ENCODE data around the gene HARBI1. TPM values are rescaled to one million over a fixed set of nuclear protein-coding genes. Genes with fewer than 3 reads are reported as not detected.

Gene HARBI1, protein sequence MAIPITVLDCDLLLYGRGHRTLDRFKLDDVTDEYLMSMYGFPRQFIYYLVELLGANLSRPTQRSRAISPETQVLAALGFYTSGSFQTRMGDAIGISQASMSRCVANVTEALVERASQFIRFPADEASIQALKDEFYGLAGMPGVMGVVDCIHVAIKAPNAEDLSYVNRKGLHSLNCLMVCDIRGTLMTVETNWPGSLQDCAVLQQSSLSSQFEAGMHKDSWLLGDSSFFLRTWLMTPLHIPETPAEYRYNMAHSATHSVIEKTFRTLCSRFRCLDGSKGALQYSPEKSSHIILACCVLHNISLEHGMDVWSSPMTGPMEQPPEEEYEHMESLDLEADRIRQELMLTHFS
- 1 to 10 TPM; 5.8 to 7.6 TPM for total RNA-seq

GRCh38 chr11:46617134-46617971, at the start of gene HARBI1, which contains the start of gene ATG13:
HARBI1 (minus strand) TSS chr11:46617227; CDS start chr11:46616237, 990 bp downstream.
ATG13 (plus strand) TSS chr11:46617553; CDS start chr11:46644292, 26,739 bp downstream.
- H3K4me3 Mint-ChIP-seq, result peak within 1 kb of the TSS; percentile 100
- ATAC-seq (ENCODE audit: low read depth), result peak; percentile 96
- peak within 1 kb of the TSS; percentile 99 for H3K27ac Mint-ChIP-seq
- peaks cover 8% of the 10 kb centered on the region for H3K36me3 Mint-ChIP-seq
- POLR2A ChIA-PET, result interaction anchor here (0.7 to 3.2 kb wide), 7 partner anchors 23 to 700 kb away, joined by 3 to 14 read pairs (median 5); partner anchors contain the start of genes AMBRA1, ARHGAP1, PEX16 and ZNF408
- H3K4me1 Mint-ChIP-seq, result peaks cover 23% of the 10 kb centered on the region
- no peaks in the 10 kb centered on the region for H3K27me3 Mint-ChIP-seq
- no peaks in the 10 kb centered on the region for H3K9me3 Mint-ChIP-seq
- peak; percentile 94 for DNase-seq

DNA sequence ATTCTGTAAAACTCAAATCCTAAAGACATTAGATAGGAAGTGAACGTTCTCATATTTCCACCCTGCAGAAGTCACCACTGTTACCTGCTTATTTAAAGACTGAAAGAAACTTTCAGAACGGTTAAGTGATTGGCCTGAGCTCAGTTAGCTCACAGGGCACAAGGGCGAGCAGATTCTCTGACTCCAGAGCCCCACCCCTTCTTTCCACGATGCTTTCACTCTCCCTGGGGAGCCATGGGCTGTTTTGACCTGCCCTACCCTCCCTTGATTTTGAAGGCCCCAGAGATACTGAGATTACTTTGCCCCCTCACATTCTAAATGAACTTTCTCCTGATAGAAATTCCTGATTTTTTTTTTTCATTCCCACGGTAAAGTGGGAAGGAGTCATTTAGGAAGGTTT, 49.5 kb upstream of the HARBI1 start:
- Mint-ChIP-seq H3K4me1 (peaks cover 21% of the 10 kb centered on the region), H3K4me3 (no peak overlapping the region), H3K9me3 (no peaks in the 10 kb centered on the region), H3K27ac (no peak overlapping the region), H3K36me3 (peaks cover 31% of the 10 kb centered on the region), H3K27me3 (no peaks in the 10 kb centered on the region)
- POLR2A ChIA-PET, result no interaction called here
- ATAC-seq (ENCODE audit: low read depth) (no peak), DNase-seq (no peak)

GRCh38 chr11:46665356-46665755, 48.3 kb upstream of the HARBI1 start:
- no peak overlapping the region for H3K4me3 Mint-ChIP-seq
- no peak overlapping the region for H3K27ac Mint-ChIP-seq
- ATAC-seq (ENCODE audit: low read depth), result no peak
- H3K36me3 Mint-ChIP-seq, result peaks cover 26% of the 10 kb centered on the region
- no peaks in the 10 kb centered on the region for H3K9me3 Mint-ChIP-seq
- no peaks in the 10 kb centered on the region for H3K27me3 Mint-ChIP-seq
- POLR2A ChIA-PET, result no interaction called here
- peaks cover 11% of the 10 kb centered on the region for H3K4me1 Mint-ChIP-seq
- no peak for DNase-seq

- no peak for ATAC-seq (ENCODE audit: low read depth)
- Mint-ChIP-seq H3K4me1 (peaks cover 7% of the 10 kb centered on the region), H3K36me3 (peaks cover 22% of the 10 kb centered on the region), H3K27me3 (no peaks in the 10 kb centered on the region), H3K4me3 (no peak overlapping the region), H3K27ac (no peak overlapping the region), H3K9me3 (no peaks in the 10 kb centered on the region)
- DNase-seq, result no peak
- POLR2A ChIA-PET, result no interaction called here
Observed at GRCh38 chr11:46664612-46665011, 47.6 kb upstream of the HARBI1 start.

- no peak overlapping the region for H3K4me3 Mint-ChIP-seq
- no peak for ATAC-seq (ENCODE audit: low read depth)
- no peaks in the 10 kb centered on the region for H3K9me3 Mint-ChIP-seq
- peaks cover 22% of the 10 kb centered on the region for H3K36me3 Mint-ChIP-seq
- POLR2A ChIA-PET, result interaction anchor here (0.6 kb wide), 1 partner anchor 18 kb away, joined by 3 read pairs; no protein-coding TSS in a partner anchor
- DNase-seq, result no peak
- peaks cover 3% of the 10 kb centered on the region for H3K4me1 Mint-ChIP-seq
- peak overlapping the region; percentile 31 for H3K27ac Mint-ChIP-seq
- H3K27me3 Mint-ChIP-seq, result no peaks in the 10 kb centered on the region
Observed at GRCh38 chr11:46663277-46663940, 46.4 kb upstream of the HARBI1 start.

DNA sequence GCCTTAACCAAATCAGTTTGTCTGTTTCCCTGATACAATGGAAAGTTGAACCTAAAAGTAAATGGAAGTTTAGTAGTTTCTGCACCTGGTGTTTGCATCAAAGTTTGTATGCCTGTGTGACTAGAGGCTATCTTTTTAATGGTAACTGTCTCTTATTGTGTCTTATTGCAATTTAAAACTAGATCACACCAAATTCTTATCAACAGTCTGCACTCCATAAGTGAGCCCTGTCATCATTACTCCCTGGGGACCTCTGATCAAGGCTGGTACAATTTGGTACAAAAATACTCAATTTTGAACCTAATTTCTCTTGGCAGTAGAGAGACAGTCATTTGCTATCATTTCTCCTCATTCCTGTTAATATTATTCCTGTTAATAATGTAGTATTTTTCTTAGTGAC, 45.3 kb upstream of the HARBI1 start:
- Mint-ChIP-seq H3K27ac (no peak overlapping the region), H3K4me3 (no peak overlapping the region)
- DNase-seq, result no peak

DNA sequence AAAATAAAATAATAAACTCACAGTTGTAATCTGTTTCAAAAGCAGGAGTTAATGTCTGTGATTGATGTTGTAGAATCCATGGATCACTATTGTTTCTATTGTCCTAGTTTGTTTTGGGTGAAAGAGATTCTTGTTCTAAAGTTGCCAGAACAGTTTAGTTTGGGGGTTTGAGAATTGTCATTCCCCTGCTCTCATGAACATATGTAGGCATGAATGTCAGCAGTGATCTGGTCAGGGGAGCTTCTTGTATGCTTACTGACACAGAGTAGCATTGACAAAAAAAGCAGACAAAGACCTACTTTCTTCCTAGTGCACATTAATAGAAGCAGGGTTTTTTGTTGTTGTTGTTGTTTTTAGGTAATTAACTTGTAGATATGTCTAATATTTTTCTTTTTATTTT, 44.8 kb upstream of the HARBI1 start:
- ATAC-seq (ENCODE audit: low read depth) (no peak), DNase-seq (no peak)
- no peak overlapping the region for H3K4me3 Mint-ChIP-seq
- H3K4me1 Mint-ChIP-seq, result peaks cover 3% of the 10 kb centered on the region
- H3K27me3 Mint-ChIP-seq, result no peaks in the 10 kb centered on the region
- no peak overlapping the region for H3K27ac Mint-ChIP-seq
- POLR2A ChIA-PET, result no interaction called here
- H3K9me3 Mint-ChIP-seq, result no peaks in the 10 kb centered on the region
- peaks cover 23% of the 10 kb centered on the region for H3K36me3 Mint-ChIP-seq

More for the DNA sequence above, 45.3 kb upstream of the HARBI1 start:
- Mint-ChIP-seq H3K36me3 (peaks cover 24% of the 10 kb centered on the region), H3K4me1 (peaks cover 3% of the 10 kb centered on the region), H3K27me3 (no peaks in the 10 kb centered on the region), H3K9me3 (no peaks in the 10 kb centered on the region)
- ATAC-seq (ENCODE audit: low read depth), result no peak
- POLR2A ChIA-PET, result no interaction called here

- no peak for DNase-seq
- no peaks in the 10 kb centered on the region for H3K9me3 Mint-ChIP-seq
- no peak overlapping the region for H3K4me3 Mint-ChIP-seq
- H3K4me1 Mint-ChIP-seq, result peaks cover 3% of the 10 kb centered on the region
- POLR2A ChIA-PET, result interaction anchor here (0.6 kb wide), 1 partner anchor 121 kb away, joined by 3 read pairs; no protein-coding TSS in a partner anchor
- H3K36me3 Mint-ChIP-seq, result peaks cover 22% of the 10 kb centered on the region
- no peaks in the 10 kb centered on the region for H3K27me3 Mint-ChIP-seq
- no peak for ATAC-seq (ENCODE audit: low read depth)
- no peak overlapping the region for H3K27ac Mint-ChIP-seq
Observed at GRCh38 chr11:46659908-46660307, 42.9 kb upstream of the HARBI1 start.

GRCh38 chr11:46658259-46658658, 41.2 kb upstream of the HARBI1 start:
- peaks cover 1% of the 10 kb centered on the region for H3K4me1 Mint-ChIP-seq
- H3K36me3 Mint-ChIP-seq, result peaks cover 18% of the 10 kb centered on the region
- no peak for DNase-seq
- no peak for ATAC-seq (ENCODE audit: low read depth)
- H3K27ac Mint-ChIP-seq, result no peak overlapping the region
- H3K27me3 Mint-ChIP-seq, result no peaks in the 10 kb centered on the region
- H3K4me3 Mint-ChIP-seq, result no peak overlapping the region
- POLR2A ChIA-PET, result interaction anchor here (0.6 kb wide), 1 partner anchor 1071 kb away, joined by 3 read pairs; no protein-coding TSS in a partner anchor
- no peaks in the 10 kb centered on the region for H3K9me3 Mint-ChIP-seq

DNA sequence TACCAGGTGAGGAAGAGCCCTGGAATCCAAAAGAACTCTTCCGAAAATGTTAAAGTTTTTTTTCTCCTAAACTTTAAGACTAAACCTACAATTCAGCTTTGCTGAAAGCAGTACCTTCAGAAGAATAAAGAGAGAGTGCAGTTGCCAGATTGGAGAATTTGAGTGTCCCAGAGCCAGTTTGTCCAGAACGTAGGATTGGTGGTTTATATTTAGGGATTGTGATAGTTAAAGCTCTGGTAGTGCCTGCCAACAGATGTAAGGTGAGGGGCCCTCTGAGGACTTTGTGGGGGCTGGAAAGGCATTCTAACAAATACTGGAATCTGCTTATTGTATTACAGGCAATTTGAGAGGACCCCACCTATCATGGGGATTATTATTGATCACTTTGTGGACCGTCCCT, 40.2 kb upstream of the HARBI1 start:
- DNase-seq (no peak), ATAC-seq (ENCODE audit: low read depth) (no peak)
- Mint-ChIP-seq H3K27ac (no peak overlapping the region), H3K9me3 (no peaks in the 10 kb centered on the region), H3K27me3 (no peaks in the 10 kb centered on the region), H3K4me3 (no peak overlapping the region), H3K36me3 (peaks cover 18% of the 10 kb centered on the region), H3K4me1 (peaks cover 1% of the 10 kb centered on the region)
- POLR2A ChIA-PET, result interaction anchor here (0.6 kb wide), 1 partner anchor 701 kb away, joined by 3 read pairs; no protein-coding TSS in a partner anchor

DNA sequence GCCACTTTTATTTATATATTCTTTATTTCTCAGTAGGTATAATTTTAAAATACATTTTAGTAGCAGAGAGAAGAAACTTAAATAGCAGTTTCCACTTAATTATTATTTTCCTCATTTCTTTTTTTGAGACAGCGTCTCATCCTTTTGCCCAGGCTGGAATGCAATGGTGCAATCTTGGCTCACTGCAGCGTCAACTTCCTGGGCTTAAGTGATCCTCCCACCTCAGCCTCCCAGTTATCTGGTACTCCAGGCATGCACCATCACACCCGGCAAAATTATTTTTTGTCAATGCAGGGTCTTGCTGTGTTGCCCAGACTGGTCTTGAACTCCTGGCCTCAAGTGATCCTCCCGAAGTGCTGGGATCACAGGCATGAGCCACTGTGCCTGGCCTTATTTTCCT, 38.6 kb upstream of the HARBI1 start:
- POLR2A ChIA-PET, result no interaction called here
- ATAC-seq (ENCODE audit: low read depth) (no peak), DNase-seq (no peak)
- Mint-ChIP-seq H3K4me3 (no peak overlapping the region), H3K27ac (no peak overlapping the region), H3K27me3 (no peaks in the 10 kb centered on the region), H3K36me3 (peaks cover 21% of the 10 kb centered on the region), H3K4me1 (peaks cover 1% of the 10 kb centered on the region), H3K9me3 (no peaks in the 10 kb centered on the region)

DNA sequence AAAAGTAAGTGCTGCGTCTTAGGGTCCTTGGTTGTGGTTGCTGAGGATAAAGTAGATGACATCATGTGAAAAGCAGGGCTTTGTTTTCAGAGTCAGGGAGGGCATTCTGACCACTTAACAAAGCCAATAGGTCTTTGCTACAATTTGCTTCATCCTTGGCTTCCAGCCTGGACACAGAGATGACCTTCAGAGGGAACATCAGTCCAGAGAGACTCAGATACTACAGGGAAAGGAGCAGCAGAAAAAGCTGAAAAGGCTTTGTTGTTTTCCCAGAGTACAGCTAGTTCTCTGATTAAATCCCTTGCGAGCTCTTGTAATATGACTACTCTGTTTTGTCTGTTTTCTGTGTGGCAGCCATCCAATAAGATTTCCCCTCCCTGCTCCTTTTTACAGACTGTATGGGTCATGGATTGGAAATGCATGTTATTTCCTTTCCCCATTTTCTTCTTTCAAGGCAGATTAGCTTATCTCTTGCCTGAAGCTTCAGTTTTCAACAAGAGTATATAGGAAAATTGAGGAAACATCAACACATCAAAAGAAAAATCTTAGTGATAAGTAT, 32.2 kb upstream of the HARBI1 start:
- Mint-ChIP-seq H3K36me3 (peaks cover 11% of the 10 kb centered on the region), H3K27ac (no peak overlapping the region), H3K9me3 (no peaks in the 10 kb centered on the region), H3K27me3 (no peaks in the 10 kb centered on the region), H3K4me3 (no peak overlapping the region), H3K4me1 (no peaks in the 10 kb centered on the region)
- DNase-seq (no peak), ATAC-seq (ENCODE audit: low read depth) (no peak)
- POLR2A ChIA-PET, result interaction anchor here (1.2 kb wide), 1 partner anchor 21 kb away, joined by 3 read pairs; no protein-coding TSS in a partner anchor

GRCh38 chr11:46643986-46644385, 27.0 kb upstream of the HARBI1 start:
- H3K4me3 Mint-ChIP-seq, result no peak overlapping the region
- POLR2A ChIA-PET, result no interaction called here
- no peaks in the 10 kb centered on the region for H3K27me3 Mint-ChIP-seq
- ATAC-seq (ENCODE audit: low read depth) (no peak), DNase-seq (no peak)
- H3K4me1 Mint-ChIP-seq, result peaks cover 8% of the 10 kb centered on the region
- H3K27ac Mint-ChIP-seq, result no peak overlapping the region
- H3K9me3 Mint-ChIP-seq, result peaks cover 4% of the 10 kb centered on the region
- H3K36me3 Mint-ChIP-seq, result peaks cover 28% of the 10 kb centered on the region
